Sigmoid colon (tissue), 4 donors: ENCODE measurements around the gene TRPM3.

Experiments used
- POLR2A ChIP-seq, 2 donors: fragments of 450-650 bp; IDR thresholded peaks; one replicate each; pipeline ENCODE4 v1.6.1; 2016; ENCODE audit warnings: antibody characterized with exemption in 2 of 2, mild to moderate bottlenecking in 2 of 2, moderate library complexity in 2 of 2
- POLR2AphosphoS5 ChIP-seq, 4 donors: sonication (generic); formaldehyde crosslinking; IDR thresholded peaks; one replicate each; pipeline ENCODE4 v1.6.1; 2017; ENCODE audit warnings: antibody characterized with exemption in 4 of 4
- TF ChIP-seq, protein P1 (sequence below), 4 experiments: fragments of 450-650 bp in 3 of 4; fragments of 200-600 bp in 1 of 4; IDR thresholded peaks; one replicate each; pipeline ENCODE4 v1.5.1; 2016 to 2019; ENCODE audit warnings: antibody characterized with exemption in 4 of 4, mild to moderate bottlenecking in 3 of 4, moderate library complexity in 2 of 4

DNA sequence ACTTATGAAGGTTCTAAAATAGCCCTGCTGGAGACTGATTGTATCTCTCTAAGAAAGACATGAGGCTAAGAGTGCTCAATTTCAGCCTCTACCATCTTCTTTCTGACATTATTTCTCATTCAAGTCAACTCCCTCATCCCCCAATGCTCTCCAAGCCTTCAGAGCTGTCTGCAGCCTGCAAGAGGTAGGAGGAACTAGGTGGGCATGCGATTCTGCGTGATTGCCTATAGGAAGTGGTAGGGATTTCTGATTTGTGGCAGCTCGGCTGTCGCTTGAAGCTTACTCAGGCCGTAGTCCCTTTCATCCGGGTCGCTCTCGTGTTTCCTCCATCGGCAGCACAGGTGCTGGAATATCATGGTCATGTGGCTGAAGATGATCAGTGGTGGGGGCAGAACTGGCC is 568.9 kb downstream of the TRPM3 start:
- TF ChIP-seq, protein P1, sequence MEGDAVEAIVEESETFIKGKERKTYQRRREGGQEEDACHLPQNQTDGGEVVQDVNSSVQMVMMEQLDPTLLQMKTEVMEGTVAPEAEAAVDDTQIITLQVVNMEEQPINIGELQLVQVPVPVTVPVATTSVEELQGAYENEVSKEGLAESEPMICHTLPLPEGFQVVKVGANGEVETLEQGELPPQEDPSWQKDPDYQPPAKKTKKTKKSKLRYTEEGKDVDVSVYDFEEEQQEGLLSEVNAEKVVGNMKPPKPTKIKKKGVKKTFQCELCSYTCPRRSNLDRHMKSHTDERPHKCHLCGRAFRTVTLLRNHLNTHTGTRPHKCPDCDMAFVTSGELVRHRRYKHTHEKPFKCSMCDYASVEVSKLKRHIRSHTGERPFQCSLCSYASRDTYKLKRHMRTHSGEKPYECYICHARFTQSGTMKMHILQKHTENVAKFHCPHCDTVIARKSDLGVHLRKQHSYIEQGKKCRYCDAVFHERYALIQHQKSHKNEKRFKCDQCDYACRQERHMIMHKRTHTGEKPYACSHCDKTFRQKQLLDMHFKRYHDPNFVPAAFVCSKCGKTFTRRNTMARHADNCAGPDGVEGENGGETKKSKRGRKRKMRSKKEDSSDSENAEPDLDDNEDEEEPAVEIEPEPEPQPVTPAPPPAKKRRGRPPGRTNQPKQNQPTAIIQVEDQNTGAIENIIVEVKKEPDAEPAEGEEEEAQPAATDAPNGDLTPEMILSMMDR (IDR thresholded peaks at IDR 0.05): no peak
- TF ChIP-seq POLR2A (IDR thresholded peaks at IDR 0.05): no peak
- no peak for TF ChIP-seq POLR2AphosphoS5 (IDR thresholded peaks at IDR 0.05)
